HG03469 (cell line): ENCODE results near the gene SORCS1.

Experiments
- ATAC-seq: cut with Tn5 transposase; IDR thresholded peaks from one replicate; pipeline ENCODE4 v1.9.1; 2021; ENCODE audit warnings: mild to moderate bottlenecking, moderate library complexity, moderate number of reproducible peaks; ENCODE audit not compliant: unreplicated experiment

SORCS1 gene

DNA sequence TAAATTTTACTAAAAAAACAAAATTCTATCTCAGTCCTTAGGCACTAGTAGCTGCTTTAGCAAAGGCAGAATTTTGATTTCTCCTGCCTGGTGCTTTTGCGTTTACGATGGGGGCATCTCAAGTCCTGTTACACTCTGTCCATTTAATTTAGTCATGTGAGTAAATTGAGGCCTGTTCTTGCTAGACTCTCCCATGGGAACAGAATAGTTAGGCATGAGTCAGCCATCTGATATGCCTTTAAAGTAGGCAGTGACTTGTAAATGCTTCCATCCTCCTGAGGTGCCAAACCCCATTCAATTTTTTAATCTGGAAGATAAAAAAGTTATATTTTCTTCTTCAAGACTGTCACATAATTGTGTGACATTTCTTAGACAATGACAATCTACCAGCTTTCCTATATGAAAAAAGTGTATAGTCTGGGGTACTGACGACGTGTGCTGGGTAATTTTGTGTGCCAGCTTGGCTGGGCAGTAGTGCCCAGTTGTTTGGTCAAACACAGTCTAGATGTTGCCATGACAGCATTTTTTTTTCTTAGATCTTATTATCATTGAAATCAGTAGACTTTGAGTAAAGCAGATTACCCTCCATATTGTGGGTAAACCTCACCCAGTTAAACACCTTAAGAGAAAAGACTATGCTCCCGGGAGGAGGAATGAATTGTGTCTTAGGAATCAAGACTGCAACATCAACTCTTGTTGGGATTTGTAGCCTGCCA is 603.4 kb downstream of the SORCS1 start:
- no peak for ATAC-seq

DNA sequence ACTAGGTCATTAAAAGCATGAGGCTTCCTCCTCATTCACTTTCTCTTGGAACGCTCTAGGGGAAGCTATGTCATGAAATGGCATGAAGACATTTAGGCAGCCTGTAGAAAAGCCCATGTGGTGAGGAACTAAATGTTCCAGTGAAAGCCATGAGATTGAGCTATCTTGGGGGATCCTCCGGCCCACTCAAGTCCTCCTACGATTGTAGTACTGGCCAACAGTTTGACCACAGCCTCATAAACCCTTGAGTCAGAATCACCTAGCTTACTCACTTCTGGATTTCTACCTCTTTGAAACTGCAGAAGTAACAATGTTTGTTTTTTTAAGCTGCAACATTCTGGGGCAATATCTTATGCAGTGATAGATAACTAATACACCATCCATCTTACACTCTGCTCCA is 605.1 kb downstream of the SORCS1 start:
- no peak for ATAC-seq

DNA sequence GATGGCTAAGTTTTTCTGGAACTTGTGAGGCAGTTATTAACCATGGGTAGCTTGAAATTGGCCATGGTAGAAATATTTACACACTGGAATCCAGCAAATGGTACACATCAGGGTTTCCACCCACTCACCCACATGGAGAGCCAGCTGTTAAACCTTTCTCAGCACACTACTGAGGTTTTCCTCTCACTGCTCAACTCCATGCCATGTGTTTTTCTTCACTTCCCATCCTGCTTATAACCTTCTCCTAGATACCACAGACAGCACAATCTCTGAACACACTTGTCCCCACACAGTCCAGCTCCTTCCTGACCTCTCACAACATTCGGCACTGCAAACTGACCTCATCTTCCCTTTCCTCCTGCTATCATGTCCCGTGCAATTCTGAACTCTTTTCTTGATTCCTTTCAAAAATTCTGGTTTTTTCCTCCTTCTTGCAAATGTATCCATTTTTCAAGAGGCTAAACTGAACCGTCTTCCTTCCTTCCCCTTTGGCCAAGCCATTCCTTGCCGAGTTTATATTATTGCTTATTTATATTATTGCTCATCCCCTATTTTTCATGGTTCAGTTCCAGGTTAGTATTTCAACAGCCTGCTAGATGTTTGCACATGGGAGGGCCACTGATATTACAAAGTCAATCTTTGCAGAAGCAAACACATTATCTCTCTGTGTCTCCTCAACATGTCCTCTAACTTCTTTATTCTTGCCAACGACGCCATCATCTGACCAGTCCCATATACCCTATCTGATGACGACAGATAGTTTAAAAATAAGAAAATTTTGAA is 606.4 kb downstream of the SORCS1 start:
- no peak for ATAC-seq

DNA sequence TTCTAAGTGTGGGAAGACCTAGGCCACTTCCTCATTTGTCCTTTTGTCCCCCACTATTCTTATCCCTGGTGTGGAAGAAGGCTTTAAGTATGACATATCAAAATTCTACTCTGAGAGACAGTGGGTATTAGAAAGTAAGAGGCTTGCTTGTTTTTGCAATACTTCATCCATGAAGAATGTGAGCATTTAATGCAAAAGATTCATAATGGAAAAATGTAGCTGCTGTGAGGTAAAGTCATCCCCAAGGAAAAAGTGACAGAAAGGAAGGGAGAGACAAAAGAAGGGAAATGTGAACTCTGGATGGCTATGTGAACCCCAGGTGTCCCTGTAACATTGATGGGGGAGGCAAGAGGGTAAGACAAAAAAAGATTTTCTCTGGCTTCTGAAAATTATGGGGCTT is 607.5 kb downstream of the SORCS1 start:
- no peak for ATAC-seq

DNA sequence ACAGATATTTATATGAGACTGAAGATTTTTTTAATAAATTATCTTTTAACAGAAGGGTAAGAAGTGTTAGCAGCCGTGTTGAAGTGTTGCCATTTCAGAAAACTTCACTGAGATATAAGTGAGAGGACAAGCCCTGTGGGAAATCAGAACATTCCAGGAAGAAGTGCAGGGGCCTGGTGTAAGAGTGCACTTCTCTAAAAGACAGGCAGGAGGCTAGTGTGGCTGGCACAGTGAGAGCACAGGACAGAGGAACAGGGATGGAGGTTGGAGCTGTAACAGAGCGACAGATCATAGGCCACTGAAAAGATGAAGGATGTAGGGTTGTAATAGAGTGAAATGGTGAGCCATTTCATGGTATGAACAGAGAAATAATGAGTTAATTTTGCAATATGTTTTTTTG is 608.9 kb downstream of the SORCS1 start:
- ATAC-seq = no peak

DNA sequence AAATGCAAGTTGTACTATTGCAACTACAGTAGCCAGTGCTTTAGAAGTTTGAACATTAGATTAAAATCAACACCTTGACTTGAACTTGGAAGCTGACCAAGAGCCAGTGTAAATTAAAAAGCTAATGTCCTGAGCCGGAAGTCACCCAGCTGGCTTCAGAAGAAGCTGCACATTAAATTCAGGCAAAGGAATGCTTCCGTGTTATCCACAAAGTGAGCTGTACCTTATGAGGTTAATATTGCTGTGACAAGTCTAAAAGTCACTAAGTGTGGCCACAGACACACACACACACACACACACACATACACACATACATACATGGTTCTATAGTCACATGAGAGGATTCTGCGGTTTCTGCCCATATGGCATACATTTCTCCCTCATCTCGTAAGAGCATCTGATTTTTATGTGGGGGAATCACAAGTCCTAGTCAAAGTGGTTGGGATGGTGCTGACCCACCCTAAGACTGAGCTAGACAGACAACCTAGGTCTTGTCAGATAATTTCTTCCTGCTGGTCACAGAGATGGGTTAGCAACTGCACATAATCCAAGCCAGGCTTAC is 612.9 kb downstream of the SORCS1 start:
- no peak for ATAC-seq

DNA sequence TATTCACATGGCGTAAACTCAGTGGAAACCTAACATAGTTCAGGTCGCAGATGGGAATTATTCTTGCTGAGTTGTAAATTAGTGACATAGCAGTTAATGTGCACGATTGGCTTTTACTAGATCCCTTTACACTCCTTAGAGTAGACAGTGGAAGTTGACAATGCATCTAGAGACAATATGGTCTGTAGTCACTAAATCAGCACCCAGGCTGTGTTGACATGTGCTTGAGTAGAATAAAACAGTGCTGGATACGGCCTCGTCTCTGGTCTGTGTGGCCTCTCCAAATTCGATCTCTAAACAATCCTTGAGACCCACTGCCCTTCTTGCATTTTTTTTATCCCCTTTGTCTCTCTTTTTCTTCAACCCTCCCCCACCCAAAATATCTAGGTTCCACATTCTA is 615.7 kb downstream of the SORCS1 start:
- no peak for ATAC-seq

DNA sequence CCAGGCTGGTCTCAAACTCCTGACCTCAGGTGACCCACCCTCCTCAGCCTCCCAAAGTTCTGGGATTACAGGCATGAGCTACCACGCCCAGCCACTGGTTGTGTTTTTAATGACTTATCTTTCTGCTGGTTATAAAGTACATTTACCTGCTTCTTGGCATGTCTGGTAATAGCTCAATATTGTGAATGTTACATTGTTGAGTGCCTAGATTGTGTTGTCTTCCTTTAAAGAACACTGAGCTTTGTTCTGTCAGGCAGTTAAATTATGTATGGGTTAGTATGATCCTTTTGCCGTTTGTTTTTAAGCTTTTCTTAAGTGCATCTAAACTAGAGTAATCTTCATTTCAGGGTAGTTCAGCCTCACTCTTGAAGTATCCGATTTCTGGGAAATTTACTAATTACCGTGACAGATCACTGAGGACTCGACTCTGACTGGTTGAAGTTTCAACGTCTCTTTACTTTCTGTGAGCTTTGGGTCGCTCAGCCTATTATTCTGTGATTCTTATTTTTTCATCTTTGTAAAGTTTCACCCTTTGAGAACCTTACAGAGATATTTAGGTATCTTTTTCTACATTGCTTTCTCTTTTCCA is 617.4 kb downstream of the SORCS1 start:
- ATAC-seq = no peak

DNA sequence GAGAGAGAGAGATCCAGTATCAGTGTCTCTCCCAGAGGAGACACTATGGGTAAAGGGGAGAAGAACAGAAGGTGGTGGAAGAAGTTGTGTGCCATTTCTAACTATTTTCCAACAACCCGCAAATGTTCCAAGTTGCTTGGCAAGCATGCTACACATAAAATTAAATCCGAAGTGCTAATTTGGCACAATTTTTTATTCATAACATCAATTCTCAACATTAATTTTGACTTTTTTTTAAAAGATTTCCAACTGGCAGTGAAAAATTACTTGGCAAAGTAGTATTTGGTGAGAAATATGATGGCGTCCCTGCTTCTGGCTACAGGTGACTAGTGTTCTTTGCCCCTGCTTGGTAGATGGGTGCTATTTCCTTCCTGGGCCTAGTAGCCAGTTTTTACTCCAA is 622.0 kb downstream of the SORCS1 start:
- no peak for ATAC-seq

DNA sequence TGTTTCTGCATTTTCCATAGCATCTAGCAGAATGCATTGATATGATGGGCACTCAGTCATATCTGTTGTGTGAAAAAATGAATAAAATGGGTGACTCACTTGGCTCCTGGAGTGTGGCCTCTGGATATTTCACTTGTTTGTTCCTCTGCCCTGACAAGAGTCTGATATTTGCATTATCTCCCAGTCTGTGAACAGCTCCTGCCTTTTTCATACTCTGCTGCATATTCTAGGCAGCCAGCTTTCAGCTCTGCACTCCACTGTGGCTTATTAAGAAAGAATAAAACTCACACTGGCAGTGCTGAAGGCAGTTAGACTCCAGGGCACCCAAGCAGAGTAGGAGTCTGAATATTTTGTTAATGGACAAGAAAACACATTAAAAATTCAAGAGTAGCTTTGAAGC is 623.9 kb downstream of the SORCS1 start:
- no peak for ATAC-seq

DNA sequence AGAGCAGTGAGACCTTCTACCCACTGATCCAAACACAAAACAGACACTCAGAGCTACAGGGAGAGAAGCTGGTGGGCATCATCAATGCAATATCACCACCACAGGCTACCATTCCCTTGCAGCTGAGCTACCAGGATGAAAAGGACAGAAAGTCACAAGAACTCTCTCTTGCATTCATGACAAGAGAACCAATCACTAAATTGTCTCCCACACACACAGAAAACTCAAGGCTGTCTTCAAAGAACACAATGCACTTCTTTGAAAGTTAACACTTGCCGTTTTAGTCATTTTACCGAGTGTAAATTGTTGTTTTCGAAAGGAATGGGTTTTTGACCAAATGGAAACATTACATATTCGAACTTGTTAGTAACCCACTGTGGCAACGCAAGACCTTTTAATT is 626.6 kb downstream of the SORCS1 start:
- no peak for ATAC-seq

DNA sequence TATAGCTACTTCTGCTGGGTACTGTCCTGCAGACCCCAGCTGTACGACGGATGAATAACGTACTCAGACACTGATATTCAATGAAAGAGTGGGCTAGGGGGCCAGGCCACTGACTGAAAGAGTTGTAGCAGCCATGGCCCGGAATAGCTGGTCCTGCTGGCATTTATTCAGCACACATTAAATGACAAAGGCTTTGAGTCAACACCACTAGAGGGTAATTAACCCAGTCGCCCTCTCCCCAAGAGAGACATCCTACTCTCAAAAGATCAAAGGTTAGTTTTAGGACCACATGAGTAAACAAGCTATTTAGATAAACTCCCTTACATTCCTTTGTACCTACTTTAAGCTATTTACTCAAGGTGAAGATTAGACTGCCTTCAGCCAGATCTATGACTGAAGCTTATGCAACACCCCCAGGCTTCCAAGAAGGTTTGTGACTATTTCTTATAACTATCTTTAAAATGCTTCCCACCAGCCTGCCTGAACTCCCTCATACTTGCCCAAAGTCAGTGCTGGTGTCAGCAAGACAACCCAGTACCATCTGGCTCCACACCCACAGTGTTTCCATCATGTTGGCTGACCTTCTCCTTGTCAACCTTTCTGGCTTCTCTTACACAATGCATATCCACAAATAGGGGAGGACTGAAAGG is 629.1 kb downstream of the SORCS1 start:
- ATAC-seq = no peak

DNA sequence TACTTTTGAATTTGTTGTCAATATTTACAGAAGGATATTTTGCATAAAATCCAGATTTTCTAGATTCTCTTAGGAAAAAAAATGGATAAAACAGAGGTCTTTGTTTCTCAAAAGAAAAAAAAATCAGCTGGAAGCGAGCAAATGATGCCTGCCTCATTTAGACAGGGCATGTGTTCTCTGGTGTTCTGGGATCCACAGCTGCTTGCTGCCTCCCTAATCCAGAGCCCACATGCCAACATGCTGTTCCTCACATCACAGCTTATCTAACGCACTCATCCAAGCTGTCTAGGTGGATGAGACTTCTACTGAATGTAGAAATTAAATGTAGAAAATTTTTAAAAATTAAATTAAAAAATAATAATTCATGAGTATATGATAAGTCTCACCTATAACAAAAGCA is 630.1 kb downstream of the SORCS1 start:
- ATAC-seq = no peak

DNA sequence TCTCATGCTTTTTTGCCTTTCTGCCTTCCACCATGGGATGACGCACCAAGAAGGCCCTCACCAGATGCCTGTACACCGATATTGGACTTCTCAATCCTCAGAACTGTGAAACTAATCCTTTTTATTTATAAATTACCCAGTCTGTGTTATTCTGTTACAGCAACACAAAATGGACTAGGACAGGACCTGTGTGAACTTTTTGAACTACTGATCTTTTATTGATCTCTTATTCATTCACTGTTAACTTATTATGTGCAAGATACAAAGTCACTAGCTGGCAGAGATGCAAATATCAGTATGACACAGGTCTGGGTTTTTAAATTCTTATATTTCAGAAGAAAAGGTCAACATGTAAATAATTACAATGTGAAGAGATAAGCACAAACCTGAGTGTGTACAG is 635.8 kb downstream of the SORCS1 start:
- no peak for ATAC-seq

DNA sequence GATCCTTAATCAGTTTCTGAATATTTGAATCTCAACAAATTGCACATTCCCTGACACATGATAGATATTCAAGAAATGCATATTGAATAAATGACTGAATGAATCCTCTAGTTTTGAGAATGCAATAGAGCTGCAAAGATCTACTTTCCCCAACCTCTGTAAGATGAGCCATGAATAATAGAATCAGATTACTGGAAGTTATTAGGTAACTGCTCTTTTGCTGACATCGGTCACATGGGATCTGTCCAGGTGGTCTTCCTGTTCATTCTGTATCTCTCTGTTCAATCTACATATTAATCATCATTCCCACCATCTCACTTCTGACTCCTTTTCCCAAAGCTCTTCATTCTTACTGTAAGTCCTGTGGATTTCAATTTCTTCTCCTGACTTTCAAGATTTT is 638.7 kb downstream of the SORCS1 start:
- ATAC-seq = no peak
